HUES64 (cell line): ENCODE measurements around the gene MED26.

Experiments
- H3K27ac ChIP-seq: 2 replicates; pipeline ENCODE4 v1.7.0; 2013; ENCODE audit warnings: low read depth, low read length, inconsistent platforms
- H3K27me3 ChIP-seq: 2 replicates; pipeline ENCODE4 v1.6.1; 2013; ENCODE audit warnings: mild to moderate bottlenecking, low read length; ENCODE audit not compliant: insufficient read depth
- H3K36me3 ChIP-seq: 2 replicates; pipeline ENCODE4 v1.6.1; 2013; ENCODE audit warnings: mild to moderate bottlenecking, low read length; ENCODE audit not compliant: insufficient read depth
- H3K4me1 ChIP-seq: 2 replicates; pipeline ENCODE4 v1.6.1; 2013; ENCODE audit warnings: mild to moderate bottlenecking, low read length, moderate library complexity; ENCODE audit not compliant: insufficient read depth
- H3K4me3 ChIP-seq: 2 replicates; pipeline ENCODE4 v1.5.1; 2013; ENCODE audit warnings: mild to moderate bottlenecking, low read length, moderate library complexity
- H3K9ac ChIP-seq: 2 replicates; pipeline ENCODE4 v1.6.1; 2013; ENCODE audit warnings: mild to moderate bottlenecking, low read depth, low read length
- H3K9me3 ChIP-seq: 2 replicates; pipeline ENCODE4 v1.6.1; 2013; ENCODE audit warnings: low read depth, low read length; ENCODE audit not compliant: insufficient read depth
- WGBS: fragments of 150-250, 120-280 bp; methylation state at CpG from one replicate; pipeline ENCODE4 v1.1.7; 2013; ENCODE audit warnings: missing lambda C conversion rate; 5-methylcytosine and 5-hydroxymethylcytosine counted together

Gene MED26

DNA sequence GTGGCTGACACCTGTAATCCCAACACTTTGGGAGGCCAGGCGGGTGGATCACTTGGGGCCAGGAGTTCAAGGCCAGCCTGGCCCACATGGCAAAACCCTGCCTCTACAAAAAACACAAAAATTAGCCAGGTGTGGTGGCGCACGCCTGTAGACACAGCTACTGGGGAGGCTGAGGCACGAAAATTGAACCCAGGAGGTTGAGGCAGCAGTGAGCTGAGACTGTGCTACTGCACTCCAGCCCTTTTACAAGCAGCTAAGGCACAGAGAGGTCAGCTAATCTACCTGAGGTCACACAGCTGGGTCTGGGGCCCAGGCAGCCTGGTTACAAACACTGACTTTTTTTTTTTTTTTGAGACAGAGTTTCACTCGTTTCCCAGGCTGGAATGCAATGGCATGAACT, 27.2 kb downstream of the MED26 start:
- H3K4me3 ChIP-seq: no peak overlapping the region
- H3K9me3 ChIP-seq: no peaks in the 10 kb centered on the region
- WGBS: 94% methylated on average over 5 of the region's 5 CpGs
- no peaks in the 10 kb centered on the region for H3K36me3 ChIP-seq
- no peaks in the 10 kb centered on the region for H3K4me1 ChIP-seq
- no peak overlapping the region for H3K9ac ChIP-seq
- no peak overlapping the region for H3K27ac ChIP-seq
- no peaks in the 10 kb centered on the region for H3K27me3 ChIP-seq

DNA sequence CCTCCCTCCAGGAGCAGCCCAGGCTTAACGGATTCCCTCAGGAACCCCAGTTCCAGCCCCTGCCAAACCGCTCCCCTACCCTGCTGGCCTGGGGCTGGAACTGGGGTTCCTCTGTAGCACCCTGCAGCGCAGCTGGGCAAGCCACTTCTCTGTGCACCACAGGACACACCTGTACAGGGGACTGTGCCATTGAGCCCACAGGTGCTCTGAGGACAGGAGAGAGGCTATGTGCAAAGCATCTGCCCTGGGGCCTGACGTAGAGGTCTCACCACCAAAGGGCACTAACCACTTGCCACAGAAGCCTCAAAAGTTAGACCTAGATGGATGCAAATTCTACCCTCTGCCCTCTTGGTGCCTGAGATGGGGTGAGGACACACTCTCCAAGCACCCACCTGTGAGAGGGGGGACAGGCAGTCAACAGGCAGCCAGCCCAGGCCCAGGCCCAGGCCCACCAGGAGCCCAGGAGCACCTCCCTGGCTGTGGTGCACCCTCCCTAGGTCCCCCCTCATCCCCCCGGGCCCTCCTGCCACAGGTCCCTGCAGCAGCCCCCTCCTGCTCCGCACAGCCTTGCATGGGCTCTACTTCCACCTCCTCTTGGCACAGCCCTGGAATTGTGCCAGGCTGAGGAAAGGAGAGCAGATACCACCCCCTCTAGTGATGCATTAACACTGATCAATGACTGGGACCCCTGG, 28.2 kb downstream of the MED26 start:
- Histone ChIP-seq H3K4me1 (no peaks in the 10 kb centered on the region), H3K9ac (no peak overlapping the region; the same call in 1 of the 2 replicates), H3K27me3 (no peaks in the 10 kb centered on the region), H3K4me3 (no peak overlapping the region), H3K36me3 (no peaks in the 10 kb centered on the region), H3K9me3 (no peaks in the 10 kb centered on the region), H3K27ac (no peak overlapping the region)
- 92% methylated on average over 6 of the region's 6 CpGs for WGBS

GRCh38 chr19:16598848-16599247, 29.2 kb downstream of the MED26 start:
- no peaks in the 10 kb centered on the region for H3K27me3 ChIP-seq
- H3K36me3 ChIP-seq: no peaks in the 10 kb centered on the region
- no peak overlapping the region for H3K9ac ChIP-seq
- no peaks in the 10 kb centered on the region for H3K9me3 ChIP-seq
- no peak overlapping the region for H3K27ac ChIP-seq
- H3K4me3 ChIP-seq: no peak overlapping the region
- WGBS: 96% methylated on average over 4 of the region's 4 CpGs
- H3K4me1 ChIP-seq: no peaks in the 10 kb centered on the region

GRCh38 chr19:16596399-16596798, 31.6 kb downstream of the MED26 start:
- Histone ChIP-seq H3K9me3 (no peaks in the 10 kb centered on the region), H3K4me1 (peaks cover 12% of the 10 kb centered on the region), H3K27me3 (no peaks in the 10 kb centered on the region), H3K27ac (no peak overlapping the region), H3K4me3 (no peak overlapping the region), H3K36me3 (no peaks in the 10 kb centered on the region), H3K9ac (no peak overlapping the region)
- 97% methylated on average over 9 of the region's 9 CpGs for WGBS

DNA sequence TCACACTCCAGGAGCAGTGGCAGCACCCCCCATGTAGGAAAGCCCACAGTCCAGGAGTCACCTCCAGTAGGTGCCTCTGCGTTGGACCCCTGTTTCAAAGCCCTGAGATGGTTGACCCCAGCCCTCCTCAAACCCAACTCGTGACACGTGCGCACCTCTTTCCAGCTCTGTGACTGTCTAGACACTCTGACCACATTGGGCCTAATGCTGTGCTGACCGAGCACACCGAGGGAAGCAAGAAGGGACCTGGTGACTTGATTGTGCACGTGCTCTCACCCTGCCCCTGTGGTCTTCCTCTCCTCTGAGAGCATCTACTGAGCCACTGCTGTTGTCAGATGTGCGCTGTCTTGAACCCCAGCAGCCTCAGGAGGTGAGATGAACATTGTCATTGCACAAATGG, 32.9 kb downstream of the MED26 start:
- WGBS: 95% methylated on average over 8 of the region's 8 CpGs
- Histone ChIP-seq H3K27ac (no peak overlapping the region), H3K9me3 (no peaks in the 10 kb centered on the region), H3K9ac (no peak overlapping the region), H3K4me1 (peaks cover 12% of the 10 kb centered on the region), H3K27me3 (no peaks in the 10 kb centered on the region), H3K36me3 (no peaks in the 10 kb centered on the region), H3K4me3 (no peak overlapping the region)

DNA sequence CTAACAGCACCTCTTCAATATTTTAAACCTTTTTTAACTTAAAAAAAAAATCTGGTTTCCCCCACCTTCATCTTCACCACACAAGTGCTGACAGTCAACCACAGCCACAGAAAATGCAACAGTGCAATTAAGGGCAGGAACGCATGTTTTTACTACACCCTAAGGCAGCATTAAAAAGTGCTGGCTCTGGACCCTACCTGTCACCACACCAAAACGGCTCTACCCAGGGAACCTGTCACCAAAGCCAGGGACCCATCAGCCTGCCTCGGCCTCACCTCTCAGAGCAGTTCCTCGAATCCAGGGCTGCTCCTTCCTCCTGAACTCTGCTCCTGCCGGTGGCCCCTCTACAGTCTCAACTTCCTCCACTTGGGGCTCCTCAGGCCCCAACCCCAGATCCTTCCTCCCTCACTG, 33.3 kb downstream of the MED26 start:
- Histone ChIP-seq H3K4me3 (no peak overlapping the region), H3K9me3 (no peaks in the 10 kb centered on the region), H3K4me1 (peaks cover 12% of the 10 kb centered on the region), H3K27me3 (no peaks in the 10 kb centered on the region), H3K27ac (no peak overlapping the region), H3K36me3 (no peaks in the 10 kb centered on the region), H3K9ac (no peak overlapping the region)
- 94% methylated on average over 5 of the region's 5 CpGs for WGBS

DNA sequence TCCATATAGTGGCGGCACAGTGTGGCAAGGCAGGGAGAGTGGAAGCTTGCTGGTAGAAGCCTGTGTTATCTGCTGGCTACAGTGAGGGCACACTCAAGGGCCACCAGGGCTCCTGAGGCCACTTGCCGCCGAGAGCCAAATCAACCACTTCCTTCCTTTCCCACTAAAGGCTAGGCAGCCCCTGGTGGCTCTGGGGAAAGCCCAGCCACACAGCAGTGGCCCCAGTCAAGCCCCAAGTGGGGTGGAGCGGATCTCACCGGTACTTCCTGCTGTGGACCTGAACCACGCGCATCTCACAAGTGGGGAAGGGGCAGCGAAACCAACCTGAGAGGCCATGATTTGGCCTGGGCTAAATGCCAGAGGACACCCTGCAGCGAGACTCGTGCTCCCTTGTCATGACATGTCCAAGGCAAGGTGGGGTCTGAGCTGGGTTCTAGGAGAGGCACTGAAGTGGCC, 33.8 kb downstream of the MED26 start:
- no peak overlapping the region for H3K27ac ChIP-seq
- H3K9ac ChIP-seq: no peak overlapping the region
- H3K9me3 ChIP-seq: no peaks in the 10 kb centered on the region
- no peaks in the 10 kb centered on the region for H3K27me3 ChIP-seq
- peaks cover 12% of the 10 kb centered on the region for H3K4me1 ChIP-seq
- no peaks in the 10 kb centered on the region for H3K36me3 ChIP-seq
- no peak overlapping the region for H3K4me3 ChIP-seq
- 93% methylated on average over 10 of the region's 10 CpGs for WGBS

DNA sequence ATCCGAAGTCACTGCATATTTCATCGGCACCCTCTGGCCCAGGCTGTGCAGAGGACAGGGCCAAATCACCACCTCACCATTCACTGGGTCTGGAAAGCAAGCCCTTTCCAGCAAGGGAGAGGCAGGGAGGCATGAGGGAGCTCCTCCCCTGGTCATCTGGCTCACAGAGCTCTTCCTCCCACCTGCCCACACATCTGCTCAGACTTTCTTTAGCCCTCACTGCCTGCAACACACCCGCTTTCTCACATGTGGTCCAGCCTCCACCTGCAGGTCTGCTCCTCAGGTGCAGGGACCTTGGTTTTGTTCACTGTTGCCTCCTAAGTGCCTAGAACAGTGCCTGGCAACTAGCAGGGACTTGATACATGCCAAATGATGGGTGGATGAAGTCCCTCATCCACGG, 34.8 kb downstream of the MED26 start:
- Histone ChIP-seq H3K9ac (no peak overlapping the region), H3K4me1 (peaks cover 17% of the 10 kb centered on the region), H3K27ac (no peak overlapping the region)

GRCh38 chr19:16591803-16592556, 36.0 kb downstream of the MED26 start:
- no peak overlapping the region for H3K9ac ChIP-seq
- H3K4me3 ChIP-seq: no peak overlapping the region

More for the DNA sequence above, 34.8 kb downstream of the MED26 start:
- Histone ChIP-seq H3K9me3 (no peaks in the 10 kb centered on the region), H3K36me3 (no peaks in the 10 kb centered on the region), H3K4me3 (no peak overlapping the region), H3K27me3 (no peaks in the 10 kb centered on the region)
- 93% methylated on average over 4 of the region's 4 CpGs for WGBS

DNA sequence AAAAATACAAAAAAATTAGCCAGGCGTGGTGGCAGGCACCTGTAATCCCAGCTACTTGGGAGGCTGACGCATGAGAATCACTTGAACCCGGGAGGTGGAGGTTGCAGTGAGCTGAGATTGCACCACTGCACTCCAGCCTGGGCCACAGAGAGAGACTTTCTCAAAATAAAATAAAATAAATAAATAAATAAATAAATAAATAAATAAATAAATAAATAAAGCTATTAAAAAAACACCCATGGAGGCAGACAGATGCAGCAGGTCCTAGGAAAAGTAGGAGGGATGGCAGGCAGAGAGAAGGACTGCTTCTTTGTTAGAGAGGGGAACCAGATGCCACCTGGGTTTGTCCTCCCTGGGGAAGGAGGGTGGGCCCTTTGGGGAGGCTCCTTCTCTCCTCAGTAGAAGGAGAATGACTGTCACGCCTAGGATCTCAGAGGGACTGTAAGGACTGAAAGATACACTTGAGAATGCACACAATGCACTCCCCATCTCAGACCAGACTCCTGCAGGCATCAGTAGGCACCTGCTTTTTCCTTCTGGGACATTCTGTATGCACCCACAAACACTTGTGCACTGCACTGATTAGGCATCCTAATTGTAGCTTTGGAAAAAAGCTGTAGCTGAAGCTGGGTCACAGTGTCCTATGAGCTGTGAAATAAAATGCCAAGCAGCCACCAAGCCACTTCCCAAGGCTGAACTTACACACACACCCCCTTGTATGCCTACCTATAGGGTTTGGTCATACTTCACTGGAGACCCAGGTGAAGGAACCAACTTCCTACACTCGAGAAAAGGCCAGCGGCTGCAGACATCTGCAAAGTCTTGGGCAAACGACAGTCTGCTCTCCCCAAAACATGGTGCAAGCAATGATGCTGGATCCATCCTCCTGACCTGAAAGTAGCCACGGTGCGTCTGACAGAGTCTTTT, 36.9 kb downstream of the MED26 start:
- Histone ChIP-seq H3K27ac (no peak overlapping the region), H3K9ac (no peak overlapping the region), H3K27me3 (no peaks in the 10 kb centered on the region), H3K9me3 (no peaks in the 10 kb centered on the region), H3K36me3 (no peaks in the 10 kb centered on the region), H3K4me1 (peaks cover 34% of the 10 kb centered on the region), H3K4me3 (no peak overlapping the region)
- WGBS: 88% methylated on average over 9 of the region's 9 CpGs

More at GRCh38 chr19:16591803-16592556, 36.0 kb downstream of the MED26 start:
- Histone ChIP-seq H3K4me1 (peaks cover 29% of the 10 kb centered on the region), H3K9me3 (no peaks in the 10 kb centered on the region), H3K27me3 (no peaks in the 10 kb centered on the region), H3K27ac (no peak overlapping the region), H3K36me3 (no peaks in the 10 kb centered on the region)
- 66% methylated on average over 10 of the region's 10 CpGs for WGBS

DNA sequence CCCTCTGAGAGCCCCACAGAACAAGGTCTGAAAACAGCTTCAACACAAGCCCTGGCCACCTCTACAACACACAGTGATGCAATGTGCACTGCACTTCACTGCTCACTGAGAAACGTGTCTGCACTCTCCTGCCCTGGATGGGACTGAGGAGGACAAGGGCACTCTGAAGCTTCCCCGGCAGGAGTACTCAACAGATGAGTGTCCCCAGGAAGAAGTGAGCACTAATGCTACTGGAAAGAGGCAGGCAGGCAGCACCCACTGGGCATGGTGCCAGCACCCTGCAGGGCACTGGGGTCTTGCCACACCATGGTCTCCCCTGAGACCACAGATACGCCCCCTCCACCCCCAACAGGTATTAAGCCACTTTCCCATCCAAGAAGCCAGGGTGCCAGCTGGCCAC, 38.1 kb downstream of the MED26 start:
- 87% methylated on average over 3 of the region's 3 CpGs for WGBS
- Histone ChIP-seq H3K36me3 (no peaks in the 10 kb centered on the region), H3K27ac (no peak overlapping the region), H3K9ac (no peak overlapping the region), H3K4me3 (no peak overlapping the region), H3K9me3 (no peaks in the 10 kb centered on the region), H3K27me3 (no peaks in the 10 kb centered on the region), H3K4me1 (peaks cover 42% of the 10 kb centered on the region)
